HG03108 (cell line): ENCODE measurements around the gene PRR19.
A peak's percentile ranks its signal among the peaks of the same experiment; 100 is the strongest.
"Not testable (repeated sequence)": the region's sequence is repeated elsewhere in the genome, so short reads cannot be mapped to it uniquely, and the experiment has no call there.

Experiments used
- ATAC-seq: cut with Tn5 transposase; IDR thresholded peaks from one replicate; pipeline ENCODE4 v1.9.1; 2021; ENCODE audit warnings: moderate library complexity; ENCODE audit not compliant: unreplicated experiment

The PRR19 gene

GRCh38 chr19:42301646-42302203, at the start of gene PRR19:
Gene PRR19 (plus strand): TSS chr19:42302132. CDS start chr19:42309585, 7,453 bp downstream.
- ATAC-seq, result no peak

- no peak for ATAC-seq
These were observed 49.3 kb upstream of the PRR19 start for GRCh38 chr19:42252365-42253244.

GRCh38 chr19:42253245-42254088, 48.5 kb upstream of the PRR19 start:
- ATAC-seq, result no peak

- no peak for ATAC-seq
These were observed 47.7 kb upstream of the PRR19 start for GRCh38 chr19:42254089-42254849.

GRCh38 chr19:42254850-42255765, 46.8 kb upstream of the PRR19 start, which contains the start of gene ERF:
Gene ERF (minus strand): TSS chr19:42255128. CDS start chr19:42254999, 129 bp downstream.
- ATAC-seq, result peak; percentile 63

GRCh38 chr19:42255766-42256745, 45.9 kb upstream of the PRR19 start:
- ATAC-seq, result no peak

GRCh38 chr19:42257842-42258241, 44.1 kb upstream of the PRR19 start:
- ATAC-seq, result not testable (repeated sequence)

GRCh38 chr19:42261763-42262162, 40.2 kb upstream of the PRR19 start:
- no peak for ATAC-seq

- ATAC-seq, result not testable (repeated sequence)
These were observed 35.8 kb upstream of the PRR19 start for GRCh38 chr19:42266105-42266504.

- ATAC-seq, result not testable (repeated sequence)
These were observed 34.9 kb upstream of the PRR19 start for GRCh38 chr19:42266928-42267603.

GRCh38 chr19:42267644-42268141, 34.2 kb upstream of the PRR19 start:
- no peak for ATAC-seq

GRCh38 chr19:42268142-42268703, 33.7 kb upstream of the PRR19 start:
- peak; percentile 46 for ATAC-seq

GRCh38 chr19:42268704-42269477, 33.0 kb upstream of the PRR19 start, which contains the start of gene CIC:
Gene CIC (plus strand): TSS chr19:42269252. CDS start chr19:42271784, 2,532 bp downstream.
- ATAC-seq, result peak; percentile 73

GRCh38 chr19:42269478-42270345, 32.2 kb upstream of the PRR19 start:
- no peak for ATAC-seq

- ATAC-seq, result no peak
These were observed 31.4 kb upstream of the PRR19 start for GRCh38 chr19:42270346-42271044.
